Gastroesophageal sphincter (tissue), 3 donors: ENCODE data around the gene FBXW7.

ENCODE experiments used
- EP300 ChIP-seq: sonication (generic); formaldehyde crosslinking; IDR thresholded peaks from one replicate; pipeline ENCODE4 v1.6.1; 2017; ENCODE audit warnings: antibody characterized with exemption, mild to moderate bottlenecking
- POLR2A ChIP-seq, 2 donors: fragments of 450-650 bp; IDR thresholded peaks; one replicate each; pipeline ENCODE4 v1.6.1; 2017; ENCODE audit warnings: antibody characterized with exemption in 2 of 2, mild to moderate bottlenecking in 2 of 2, moderate library complexity in 1 of 2
- POLR2AphosphoS5 ChIP-seq: sonication (generic); formaldehyde crosslinking; IDR thresholded peaks from one replicate; pipeline ENCODE4 v1.6.1; 2017; ENCODE audit warnings: antibody characterized with exemption
- TF ChIP-seq, protein P1 (sequence below), 4 experiments: fragments of 200-600 bp in 2 of 4; fragments of 450-650 bp in 2 of 4; sonication (generic) in 1 of 4; IDR thresholded peaks; one replicate each; pipeline ENCODE4 v1.5.1; 2017 to 2019; ENCODE audit warnings: antibody characterized with exemption in 4 of 4, mild to moderate bottlenecking in 2 of 4, moderate library complexity in 2 of 4

- TF ChIP-seq, protein P1, sequence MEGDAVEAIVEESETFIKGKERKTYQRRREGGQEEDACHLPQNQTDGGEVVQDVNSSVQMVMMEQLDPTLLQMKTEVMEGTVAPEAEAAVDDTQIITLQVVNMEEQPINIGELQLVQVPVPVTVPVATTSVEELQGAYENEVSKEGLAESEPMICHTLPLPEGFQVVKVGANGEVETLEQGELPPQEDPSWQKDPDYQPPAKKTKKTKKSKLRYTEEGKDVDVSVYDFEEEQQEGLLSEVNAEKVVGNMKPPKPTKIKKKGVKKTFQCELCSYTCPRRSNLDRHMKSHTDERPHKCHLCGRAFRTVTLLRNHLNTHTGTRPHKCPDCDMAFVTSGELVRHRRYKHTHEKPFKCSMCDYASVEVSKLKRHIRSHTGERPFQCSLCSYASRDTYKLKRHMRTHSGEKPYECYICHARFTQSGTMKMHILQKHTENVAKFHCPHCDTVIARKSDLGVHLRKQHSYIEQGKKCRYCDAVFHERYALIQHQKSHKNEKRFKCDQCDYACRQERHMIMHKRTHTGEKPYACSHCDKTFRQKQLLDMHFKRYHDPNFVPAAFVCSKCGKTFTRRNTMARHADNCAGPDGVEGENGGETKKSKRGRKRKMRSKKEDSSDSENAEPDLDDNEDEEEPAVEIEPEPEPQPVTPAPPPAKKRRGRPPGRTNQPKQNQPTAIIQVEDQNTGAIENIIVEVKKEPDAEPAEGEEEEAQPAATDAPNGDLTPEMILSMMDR (IDR thresholded peaks at IDR 0.05) = no peak
- no peak for TF ChIP-seq EP300
- TF ChIP-seq POLR2AphosphoS5 = no peak
- TF ChIP-seq POLR2A (IDR thresholded peaks at IDR 0.05) = no peak
Measured at GRCh38 chr4:152436384-152436783, 99.5 kb downstream of the FBXW7 start.
